Muscle layer of colon (tissue), 2 donors: Measurements from ENCODE around the gene ADARB2.

ENCODE experiments used
- H3K27ac ChIP-seq: one replicate; pipeline ENCODE4 v1.7.0; 2013; ENCODE audit warnings: low read depth, mild to moderate bottlenecking, low read length, moderate library complexity
- H3K27me3 ChIP-seq, 2 donors: one replicate each; pipeline ENCODE4 v1.7.0; 2013; ENCODE audit warnings: low read length in 2 of 2, mild to moderate bottlenecking in 2 of 2; ENCODE audit not compliant: insufficient read depth in 2 of 2, control insufficient read depth in 1 of 2
- H3K36me3 ChIP-seq: one replicate; pipeline ENCODE4 v1.7.0; 2013; ENCODE audit warnings: mild to moderate bottlenecking, low read length; ENCODE audit not compliant: insufficient read depth
- H3K4me1 ChIP-seq: one replicate; pipeline ENCODE4 v1.7.0; 2013; ENCODE audit warnings: mild to moderate bottlenecking, low read length; ENCODE audit not compliant: insufficient read depth
- H3K4me3 ChIP-seq, 2 donors: one replicate each; pipeline ENCODE4 v1.7.0; 2013; ENCODE audit warnings: low read length in 2 of 2, low read depth in 1 of 2, mild to moderate bottlenecking in 1 of 2, moderate library complexity in 1 of 2
- H3K9ac ChIP-seq: one replicate; pipeline ENCODE4 v1.7.0; 2013; ENCODE audit warnings: low read length
- H3K9me3 ChIP-seq: one replicate; pipeline ENCODE4 v1.7.0; 2013; ENCODE audit warnings: mild to moderate bottlenecking, low read length
- donor health status: abdominal sarcoma.
- donor health status: Adenocarcinoma of cecum.

Gene ADARB2

GRCh38 chr10:1571587-1572237 lies 165.6 kb downstream of the ADARB2 start:
- Histone ChIP-seq H3K9me3 (no peaks in the 10 kb centered on the region), H3K27ac (no peak overlapping the region), H3K9ac (no peak overlapping the region), H3K36me3 (no peaks in the 10 kb centered on the region), H3K4me3 (no peak overlapping the region), H3K27me3 (no peaks in the 10 kb centered on the region), H3K4me1 (no peaks in the 10 kb centered on the region)

GRCh38 chr10:1570416-1571051 lies 166.8 kb downstream of the ADARB2 start:
- no peak overlapping the region for H3K4me3 ChIP-seq
- H3K27ac ChIP-seq: no peak overlapping the region
- no peak overlapping the region for H3K9ac ChIP-seq
- H3K4me1 ChIP-seq: no peaks in the 10 kb centered on the region
- no peaks in the 10 kb centered on the region for H3K9me3 ChIP-seq
- no peaks in the 10 kb centered on the region for H3K36me3 ChIP-seq
- no peaks in the 10 kb centered on the region for H3K27me3 ChIP-seq

DNA sequence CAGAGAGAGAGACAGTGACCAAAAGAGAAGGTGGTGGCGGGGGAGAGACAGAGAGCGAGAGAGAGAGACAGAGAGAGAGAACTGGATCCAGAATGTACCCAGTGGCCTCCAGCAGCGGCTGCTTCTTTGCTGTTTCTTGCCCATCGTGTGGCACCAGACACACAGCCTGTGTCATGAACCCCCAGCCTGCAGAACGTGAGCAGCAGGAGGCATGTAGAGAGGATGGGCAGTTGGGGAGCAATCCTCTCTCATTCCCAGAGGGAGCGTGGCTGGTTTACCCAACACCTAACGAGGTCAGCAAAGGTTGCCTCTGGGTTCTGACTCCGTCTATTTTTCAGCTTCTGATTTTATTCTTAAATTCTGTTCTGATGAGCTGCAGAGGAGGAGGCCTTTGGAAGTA lies 168.1 kb downstream of the ADARB2 start:
- Histone ChIP-seq H3K27me3 (no peaks in the 10 kb centered on the region), H3K4me1 (no peaks in the 10 kb centered on the region), H3K27ac (no peak overlapping the region), H3K36me3 (no peaks in the 10 kb centered on the region), H3K4me3 (no peak overlapping the region), H3K9ac (no peak overlapping the region), H3K9me3 (no peaks in the 10 kb centered on the region)

- Histone ChIP-seq H3K27ac (no peak overlapping the region), H3K27me3 (no peaks in the 10 kb centered on the region), H3K9me3 (no peaks in the 10 kb centered on the region), H3K9ac (no peak overlapping the region), H3K4me3 (no peak overlapping the region), H3K4me1 (no peaks in the 10 kb centered on the region), H3K36me3 (no peaks in the 10 kb centered on the region)
These were observed 169.4 kb downstream of the ADARB2 start for GRCh38 chr10:1567742-1568495.

- Histone ChIP-seq H3K27ac (no peak overlapping the region), H3K27me3 (no peaks in the 10 kb centered on the region), H3K4me3 (no peak overlapping the region)
These were observed 170.2 kb downstream of the ADARB2 start for GRCh38 chr10:1567152-1567551.

GRCh38 chr10:1564791-1565190 lies 172.5 kb downstream of the ADARB2 start:
- Histone ChIP-seq H3K36me3 (no peaks in the 10 kb centered on the region), H3K9ac (no peak overlapping the region), H3K4me1 (no peaks in the 10 kb centered on the region), H3K9me3 (no peaks in the 10 kb centered on the region), H3K4me3 (no peak overlapping the region), H3K27ac (no peak overlapping the region), H3K27me3 (no peaks in the 10 kb centered on the region)

More at GRCh38 chr10:1567152-1567551, 170.2 kb downstream of the ADARB2 start:
- Histone ChIP-seq H3K4me1 (no peaks in the 10 kb centered on the region), H3K9ac (no peak overlapping the region), H3K36me3 (no peaks in the 10 kb centered on the region), H3K9me3 (no peaks in the 10 kb centered on the region)

GRCh38 chr10:1563028-1563427 lies 174.3 kb downstream of the ADARB2 start:
- Histone ChIP-seq H3K9ac (no peak overlapping the region), H3K4me3 (no peak overlapping the region), H3K36me3 (no peaks in the 10 kb centered on the region), H3K27me3 (no peaks in the 10 kb centered on the region), H3K27ac (no peak overlapping the region), H3K9me3 (no peaks in the 10 kb centered on the region), H3K4me1 (no peaks in the 10 kb centered on the region)

GRCh38 chr10:1561731-1562337 lies 175.5 kb downstream of the ADARB2 start:
- no peaks in the 10 kb centered on the region for H3K27me3 ChIP-seq

GRCh38 chr10:1560535-1561192 lies 176.7 kb downstream of the ADARB2 start:
- no peaks in the 10 kb centered on the region for H3K27me3 ChIP-seq
- no peak overlapping the region for H3K9ac ChIP-seq
- H3K36me3 ChIP-seq: no peaks in the 10 kb centered on the region
- H3K4me3 ChIP-seq: no peak overlapping the region
- no peaks in the 10 kb centered on the region for H3K4me1 ChIP-seq
- no peak overlapping the region for H3K27ac ChIP-seq
- no peaks in the 10 kb centered on the region for H3K9me3 ChIP-seq

More at GRCh38 chr10:1561731-1562337, 175.5 kb downstream of the ADARB2 start:
- no peak overlapping the region for H3K4me3 ChIP-seq
- no peaks in the 10 kb centered on the region for H3K4me1 ChIP-seq
- H3K9me3 ChIP-seq: no peaks in the 10 kb centered on the region
- H3K9ac ChIP-seq: no peak overlapping the region
- no peak overlapping the region for H3K27ac ChIP-seq
- no peaks in the 10 kb centered on the region for H3K36me3 ChIP-seq

DNA sequence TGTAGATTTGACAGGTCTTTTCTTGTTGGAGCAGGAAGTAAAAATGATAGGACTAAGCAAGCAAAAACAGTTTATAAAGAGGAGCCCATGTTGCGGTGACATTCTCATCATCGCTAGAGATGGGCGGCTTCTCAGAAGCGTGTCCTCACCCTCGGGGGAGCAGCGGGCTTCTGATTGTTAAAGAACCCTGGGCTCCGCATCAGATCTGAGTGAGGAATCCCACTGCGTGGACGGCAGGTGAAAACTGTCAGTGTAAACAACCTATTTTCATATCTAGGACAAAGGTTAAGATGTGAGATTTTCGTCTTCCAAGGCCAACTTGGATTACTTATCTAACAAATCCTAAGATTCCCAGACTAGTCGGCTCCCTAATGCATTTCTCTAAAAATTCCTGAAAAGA lies 177.6 kb downstream of the ADARB2 start:
- no peak overlapping the region for H3K4me3 ChIP-seq
- H3K27ac ChIP-seq: no peak overlapping the region

GRCh38 chr10:1559311-1559710 lies 178.0 kb downstream of the ADARB2 start:
- no peaks in the 10 kb centered on the region for H3K4me1 ChIP-seq
- H3K4me3 ChIP-seq: no peak overlapping the region
- H3K9me3 ChIP-seq: no peaks in the 10 kb centered on the region
- H3K27ac ChIP-seq: no peak overlapping the region
- no peak overlapping the region for H3K9ac ChIP-seq
- H3K36me3 ChIP-seq: no peaks in the 10 kb centered on the region
- H3K27me3 ChIP-seq: no peaks in the 10 kb centered on the region

More for the DNA sequence above, 177.6 kb downstream of the ADARB2 start:
- no peaks in the 10 kb centered on the region for H3K27me3 ChIP-seq
- no peak overlapping the region for H3K9ac ChIP-seq
- H3K9me3 ChIP-seq: no peaks in the 10 kb centered on the region
- no peaks in the 10 kb centered on the region for H3K4me1 ChIP-seq
- H3K36me3 ChIP-seq: no peaks in the 10 kb centered on the region
